Stomach (tissue), 4 donors: ENCODE data around the gene PON3.

Experiments
- EP300 ChIP-seq: sonication (generic); formaldehyde crosslinking; IDR thresholded peaks from one replicate; pipeline ENCODE4 v1.6.1; 2017; ENCODE audit warnings: antibody characterized with exemption
- POLR2A ChIP-seq, 4 donors: fragments of 450-650 bp; IDR thresholded peaks; one replicate each; pipeline ENCODE4 v1.6.1; 2016; ENCODE audit warnings: antibody characterized with exemption in 4 of 4, control low read depth in 2 of 4, mild to moderate bottlenecking in 1 of 4, moderate library complexity in 1 of 4
- POLR2AphosphoS5 ChIP-seq, 3 donors: sonication (generic); formaldehyde crosslinking; IDR thresholded peaks; one replicate each; pipeline ENCODE4 v1.6.1; 2016; ENCODE audit warnings: antibody characterized with exemption in 3 of 3
- TF ChIP-seq, protein P1 (sequence below), 7 experiments: fragments of 450-650 bp in 4 of 7; fragments of 200-600 bp in 3 of 7; sonication (generic) in 3 of 7; IDR thresholded peaks; one replicate each; pipeline ENCODE4 v1.5.1; 2016 to 2019; ENCODE audit warnings: antibody characterized with exemption in 7 of 7, control low read depth in 2 of 7, mild to moderate bottlenecking in 1 of 7

DNA sequence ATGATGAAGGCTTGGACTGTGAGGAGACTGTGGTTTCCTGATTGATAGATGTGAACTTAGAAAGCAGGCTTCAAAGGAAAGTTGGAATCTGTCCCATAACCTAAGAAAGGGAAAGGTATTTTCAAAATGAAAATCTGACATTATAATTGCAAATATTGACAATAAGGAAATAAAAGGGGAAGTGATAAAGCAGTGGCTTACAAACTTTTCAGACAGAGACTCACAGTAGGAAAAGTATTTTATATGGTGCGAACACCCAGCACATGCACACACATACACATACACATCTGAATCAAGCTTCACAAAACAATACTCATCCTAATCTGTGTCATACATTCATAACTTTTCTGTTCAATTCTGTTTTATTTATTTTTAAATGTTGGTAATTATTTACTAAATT is 76.6 kb downstream of the PON3 start:
- TF ChIP-seq POLR2AphosphoS5 (IDR thresholded peaks at IDR 0.05) (no peak), POLR2A (IDR thresholded peaks at IDR 0.05) (no peak), EP300 (no peak)
- TF ChIP-seq, protein P1, sequence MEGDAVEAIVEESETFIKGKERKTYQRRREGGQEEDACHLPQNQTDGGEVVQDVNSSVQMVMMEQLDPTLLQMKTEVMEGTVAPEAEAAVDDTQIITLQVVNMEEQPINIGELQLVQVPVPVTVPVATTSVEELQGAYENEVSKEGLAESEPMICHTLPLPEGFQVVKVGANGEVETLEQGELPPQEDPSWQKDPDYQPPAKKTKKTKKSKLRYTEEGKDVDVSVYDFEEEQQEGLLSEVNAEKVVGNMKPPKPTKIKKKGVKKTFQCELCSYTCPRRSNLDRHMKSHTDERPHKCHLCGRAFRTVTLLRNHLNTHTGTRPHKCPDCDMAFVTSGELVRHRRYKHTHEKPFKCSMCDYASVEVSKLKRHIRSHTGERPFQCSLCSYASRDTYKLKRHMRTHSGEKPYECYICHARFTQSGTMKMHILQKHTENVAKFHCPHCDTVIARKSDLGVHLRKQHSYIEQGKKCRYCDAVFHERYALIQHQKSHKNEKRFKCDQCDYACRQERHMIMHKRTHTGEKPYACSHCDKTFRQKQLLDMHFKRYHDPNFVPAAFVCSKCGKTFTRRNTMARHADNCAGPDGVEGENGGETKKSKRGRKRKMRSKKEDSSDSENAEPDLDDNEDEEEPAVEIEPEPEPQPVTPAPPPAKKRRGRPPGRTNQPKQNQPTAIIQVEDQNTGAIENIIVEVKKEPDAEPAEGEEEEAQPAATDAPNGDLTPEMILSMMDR (IDR thresholded peaks at IDR 0.05), result no peak
